Measurements from ENCODE around the gene BST2.

Gene BST2, protein sequence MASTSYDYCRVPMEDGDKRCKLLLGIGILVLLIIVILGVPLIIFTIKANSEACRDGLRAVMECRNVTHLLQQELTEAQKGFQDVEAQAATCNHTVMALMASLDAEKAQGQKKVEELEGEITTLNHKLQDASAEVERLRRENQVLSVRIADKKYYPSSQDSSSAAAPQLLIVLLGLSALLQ

DNA sequence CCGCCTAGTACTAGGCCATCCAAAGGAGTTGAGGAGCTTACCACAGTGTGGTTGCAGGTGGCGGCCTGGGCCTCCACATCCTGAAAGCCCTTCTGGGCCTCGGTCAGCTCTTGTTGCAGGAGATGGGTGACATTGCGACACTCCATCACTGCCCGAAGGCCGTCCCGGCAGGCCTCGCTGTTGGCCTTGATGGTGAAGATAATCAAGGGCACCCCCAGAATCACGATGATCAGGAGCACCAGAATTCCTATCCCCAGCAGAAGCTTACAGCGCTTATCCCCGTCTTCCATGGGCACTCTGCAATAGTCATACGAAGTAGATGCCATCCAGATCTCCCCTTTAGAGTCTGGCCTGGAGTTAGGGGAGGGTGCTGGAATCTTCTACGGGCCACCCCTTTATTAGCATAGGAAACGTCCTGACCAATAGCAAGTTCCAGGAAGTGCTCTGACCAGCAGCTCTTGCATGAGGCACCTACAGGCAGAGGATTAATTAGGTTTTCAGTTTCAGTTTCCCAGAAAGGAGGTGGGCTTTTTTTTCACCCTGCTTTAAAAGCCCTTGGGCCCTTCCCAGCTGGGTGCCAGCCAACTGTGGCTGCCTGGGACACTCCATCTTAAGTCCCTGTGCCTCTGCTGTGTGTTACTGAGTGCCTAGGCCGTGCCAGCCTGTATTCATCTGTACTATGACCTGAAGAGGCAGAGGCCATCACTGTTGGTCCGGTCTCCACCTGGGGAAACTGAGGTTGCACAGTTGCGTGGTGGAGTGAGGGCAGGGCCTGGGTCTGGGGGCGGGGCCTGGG, at the start of gene BST2:
BST2 (minus strand) TSS at position 381 of the 796 bp plus-strand sequence; CDS start at position 326, 55 bp downstream.
- DNase-seq = peak; percentile 71

GRCh38 chr19:17454576-17455071, 49.2 kb upstream of the BST2 start:
- DNase-seq = no peak

DNA sequence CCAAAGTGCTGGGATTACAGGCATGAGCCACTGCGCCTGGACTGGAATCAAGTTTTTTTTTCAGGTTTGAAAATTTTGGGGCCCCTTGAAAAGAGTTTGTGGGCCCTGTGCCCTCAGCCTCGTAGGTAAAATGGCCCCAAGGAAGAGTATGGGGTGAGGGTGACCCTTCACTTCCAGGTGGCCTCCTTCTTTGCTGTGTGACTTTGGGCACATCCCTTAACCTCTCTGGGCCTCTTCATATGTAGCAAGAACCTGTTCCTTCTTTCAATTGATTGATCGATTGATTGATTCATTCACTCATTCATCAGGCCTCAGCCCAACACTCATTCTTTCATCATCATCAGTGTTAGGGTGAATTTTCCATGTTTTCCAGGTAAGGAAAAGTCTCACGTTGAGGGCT, 46.4 kb upstream of the BST2 start:
- DNase-seq = no peak

GRCh38 chr19:17450264-17451075, 45.0 kb upstream of the BST2 start:
- peak; percentile 48 for DNase-seq

- no peak for DNase-seq
These were observed 42.9 kb upstream of the BST2 start, which contains the start of gene TMEM221 for GRCh38 chr19:17448131-17448967. Gene TMEM221 (minus strand): TSS chr19:17448668. CDS start chr19:17448462, 206 bp downstream.

DNA sequence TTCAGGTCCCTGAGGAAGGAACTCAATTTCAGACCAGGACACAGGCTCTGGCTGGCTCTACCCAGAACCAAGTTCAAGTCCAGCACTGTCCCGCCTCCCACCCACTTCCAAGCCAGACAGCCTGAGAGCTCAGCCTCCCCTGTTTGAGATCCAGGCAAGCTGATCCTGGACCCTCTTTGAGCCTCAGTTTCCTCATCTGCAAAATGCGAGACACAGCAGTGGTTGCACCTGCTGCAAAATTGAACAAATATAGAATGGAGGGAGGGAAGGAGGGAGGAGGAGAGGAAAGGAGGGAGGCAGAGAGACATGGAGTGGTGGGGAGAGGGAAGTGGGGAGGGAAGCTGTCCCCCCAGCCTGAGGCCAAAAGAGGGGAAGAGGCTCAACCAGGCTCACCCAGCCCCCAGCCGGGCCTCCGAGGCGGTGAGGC, 42.3 kb upstream of the BST2 start:
- no peak for DNase-seq

DNA sequence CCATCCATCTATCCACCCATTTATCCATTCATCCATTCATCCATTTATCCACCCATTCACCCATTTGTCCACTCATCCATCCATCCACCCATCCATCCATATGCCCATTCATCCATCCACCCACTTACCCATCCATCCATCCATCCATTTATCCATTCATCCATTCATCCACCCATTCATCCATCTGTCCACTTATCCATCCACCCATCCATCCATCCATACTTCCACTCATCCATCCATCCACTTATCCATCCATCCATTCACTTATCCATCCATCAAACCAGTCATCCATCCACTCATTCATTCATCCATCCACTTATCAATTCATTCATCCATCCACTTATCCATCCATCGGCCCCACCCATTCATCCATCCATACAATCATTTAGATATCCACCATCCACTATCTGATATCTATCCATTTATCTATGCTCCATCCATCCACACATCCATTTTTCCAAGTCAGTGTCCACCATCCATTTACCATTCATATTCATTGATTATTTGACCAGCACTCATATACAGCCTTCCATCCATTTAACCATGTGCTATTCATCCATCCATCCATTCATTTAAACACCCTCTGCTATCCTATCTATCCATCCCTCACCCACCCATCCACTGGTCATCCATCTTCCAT, 40.2 kb upstream of the BST2 start:
- DNase-seq = no peak

DNA sequence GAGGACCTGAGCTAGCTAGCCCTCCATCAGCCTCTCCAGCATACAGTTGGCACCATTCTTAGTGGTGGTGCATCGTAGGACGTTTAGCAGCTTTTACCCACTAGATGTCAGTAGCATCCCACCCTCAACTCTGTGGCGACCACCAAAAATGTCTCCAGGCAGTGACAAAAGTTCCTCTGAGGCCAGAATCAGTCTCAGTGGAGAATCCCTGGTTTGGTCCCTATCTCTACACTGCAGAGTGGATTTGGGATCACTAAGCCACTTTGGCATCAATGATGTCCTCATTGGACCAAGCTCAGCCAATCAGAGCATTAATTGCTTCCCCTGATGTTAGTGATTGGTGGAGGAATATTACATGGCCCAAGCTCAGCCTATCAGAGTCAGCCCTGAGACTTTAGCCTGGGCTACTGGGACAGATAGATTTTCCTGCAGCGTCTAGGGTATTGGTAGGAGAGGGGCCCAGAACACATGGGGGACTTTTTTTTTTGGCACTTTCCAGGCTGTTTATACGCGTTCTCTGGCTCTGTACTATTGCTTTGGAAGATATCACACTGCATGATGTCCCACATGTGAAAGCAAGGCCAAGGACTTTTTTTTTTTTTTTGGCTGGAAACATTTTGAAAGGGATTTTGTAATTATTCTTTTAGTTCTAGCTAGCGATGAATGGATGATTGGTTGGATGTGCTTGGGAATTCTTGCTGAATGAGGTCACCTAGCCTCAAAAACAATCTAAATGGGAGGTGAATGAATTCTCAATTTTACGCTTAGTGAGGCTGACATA, 36.0 kb upstream of the BST2 start:
- DNase-seq = no peak

- no peak for DNase-seq
These were observed 31.4 kb upstream of the BST2 start for GRCh38 chr19:17436874-17437267.

GRCh38 chr19:17436094-17436873, 30.9 kb upstream of the BST2 start:
- DNase-seq = no peak

GRCh38 chr19:17435218-17435617, 29.8 kb upstream of the BST2 start:
- DNase-seq = no peak

GRCh38 chr19:17431417-17431816, 26.0 kb upstream of the BST2 start:
- DNase-seq = no peak

- no peak for DNase-seq
These were observed 24.2 kb upstream of the BST2 start for GRCh38 chr19:17429641-17430113.

- no peak for DNase-seq
These were observed 19.4 kb upstream of the BST2 start for GRCh38 chr19:17424743-17425365.

- DNase-seq = no peak
These were observed 18.2 kb upstream of the BST2 start for GRCh38 chr19:17423429-17424208.

DNA sequence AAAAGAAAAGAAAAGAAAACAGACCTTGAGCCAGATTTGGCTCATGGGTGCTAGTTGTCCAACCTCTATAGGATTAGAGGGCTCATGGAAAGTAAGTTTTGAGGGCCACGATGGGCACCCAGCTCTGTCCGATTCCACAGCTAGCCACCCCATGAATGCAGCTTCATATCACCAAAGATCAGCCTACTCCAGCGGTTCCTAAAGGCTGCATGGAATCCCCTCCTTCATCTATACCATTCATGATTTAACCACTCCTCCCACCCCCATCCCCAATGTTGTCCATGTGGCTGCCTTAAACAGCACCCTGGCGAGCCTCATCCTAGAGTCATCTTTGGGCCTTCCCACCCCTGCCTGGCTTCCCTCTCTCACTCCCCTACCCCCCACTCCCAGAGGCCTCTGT, 16.5 kb upstream of the BST2 start:
- DNase-seq = no peak

GRCh38 chr19:17420475-17420924, 15.1 kb upstream of the BST2 start:
- DNase-seq = no peak

DNA sequence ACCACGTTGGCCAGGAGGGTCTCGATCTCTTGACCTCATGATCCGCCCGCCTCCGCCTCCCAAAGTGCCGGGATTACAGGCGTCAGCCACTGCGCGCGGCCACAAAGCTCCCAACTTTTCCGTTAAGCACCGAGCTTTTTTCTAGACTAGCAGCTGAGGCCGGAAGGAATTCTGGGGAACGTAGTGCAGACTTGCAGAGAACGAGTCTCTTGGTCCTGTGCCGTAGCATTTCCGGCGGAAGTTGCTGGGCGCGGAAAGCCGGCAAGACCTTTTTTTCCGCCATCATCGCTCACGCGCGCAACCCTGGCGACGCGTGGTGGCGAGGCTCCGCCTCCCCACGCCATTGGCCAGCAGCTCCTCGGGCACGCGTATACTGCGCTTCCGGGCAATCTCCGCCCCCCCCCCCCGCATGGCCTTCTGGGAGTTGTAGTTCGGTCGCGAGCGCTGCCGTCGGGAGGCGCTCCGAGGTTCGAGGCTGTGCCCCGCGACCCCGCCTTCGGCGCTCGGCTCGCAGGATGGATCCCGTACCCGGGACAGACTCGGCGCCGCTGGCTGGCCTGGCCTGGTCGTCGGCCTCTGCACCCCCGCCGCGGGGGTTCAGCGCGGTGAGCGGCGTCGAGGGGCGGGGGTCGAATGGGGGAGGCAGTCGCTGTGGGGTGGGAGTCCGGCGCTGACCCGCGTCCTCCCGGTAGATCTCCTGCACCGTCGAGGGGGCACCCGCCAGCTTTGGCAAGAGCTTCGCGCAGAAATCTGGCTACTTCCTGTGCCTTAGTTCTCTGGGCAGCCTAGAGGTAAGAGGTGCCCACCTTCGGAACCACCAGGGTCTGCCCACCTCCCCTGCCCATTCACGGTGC, 14.4 kb upstream of the BST2 start, which contains the start of gene MVB12A:
MVB12A (plus strand) TSS at position 427 of the 854 bp plus-strand sequence; CDS start at position 516, 89 bp downstream.
- DNase-seq = peak; percentile 94

Data from NK-92 treated with Interleukin-12 subunit alpha and Interleukin-12 subunit beta, amount 100 ng/mL, for 24 hours (cell line).